Suprapubic skin (tissue), 3 donors: Measurements from ENCODE around the gene EPS8L1.

Source experiments
- CTCF ChIP-seq, 2 donors: fragments of 200-600 bp in 1 of 2; fragments of 450-650 bp in 1 of 2; sonication (generic) in 1 of 2; IDR thresholded peaks; one replicate each; pipeline ENCODE4 v1.5.1; 2016 to 2019; ENCODE audit warnings: antibody characterized with exemption in 2 of 2, mild to moderate bottlenecking in 1 of 2, moderate library complexity in 1 of 2
- POLR2AphosphoS5 ChIP-seq, 3 donors: sonication (generic); formaldehyde crosslinking; IDR thresholded peaks; one replicate each; pipeline ENCODE4 v1.6.1; 2017; ENCODE audit warnings: antibody characterized with exemption in 3 of 3

GRCh38 chr19:55111238-55111831, 35.7 kb downstream of the EPS8L1 start:
- no peak for TF ChIP-seq CTCF (IDR thresholded peaks at IDR 0.05)
- TF ChIP-seq POLR2AphosphoS5 (IDR thresholded peaks at IDR 0.05) = no peak
